Endometrial microvascular endothelial cells (primary cell): ENCODE measurements around the gene WIPF3. TPM values are rescaled to one million over a fixed set of nuclear protein-coding genes. Genes with fewer than 3 reads are reported as not detected.

ENCODE experiments used
- in situ Hi-C: cut with HindIII; loops from 2 replicates; pipeline ENCODE4 v1.10.0; 2017; ENCODE audit warnings: low sequenced_read_pairs, low pct_unique_long_range_greater_than_20kb; ENCODE audit errors: inconsistent ontology term
- total RNA-seq: library from RNA; depleted of rRNA; stranded (reverse); fragments of >200 nt; gene quantifications from one replicate; pipeline ENCODE4 v1.2.3, GENCODE V29; 2015; ENCODE audit errors: inconsistent ontology term

Gene WIPF3
- total RNA-seq, 1 donor from 2014 or later = not detected

DNA sequence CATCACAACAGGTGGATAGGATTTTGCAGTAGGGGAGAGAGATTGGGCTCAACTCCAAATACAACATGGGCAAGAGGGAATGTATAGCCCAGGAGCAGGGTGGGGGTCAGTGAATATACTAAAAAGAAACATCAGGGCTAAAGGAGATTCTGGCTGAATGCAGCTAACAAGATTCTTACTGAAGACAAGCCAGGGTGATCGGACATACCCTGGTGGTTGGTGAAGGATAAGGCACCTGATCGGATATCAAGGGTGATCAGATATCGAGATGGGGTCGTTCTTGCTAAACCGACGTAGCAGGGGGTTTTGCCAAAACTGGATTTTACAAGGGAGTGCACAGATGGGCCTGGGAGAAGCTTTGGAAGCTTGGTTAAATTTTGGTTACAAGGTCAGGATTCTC, 34.4 kb downstream of the WIPF3 start:
- in situ Hi-C loops = no loop called here

DNA sequence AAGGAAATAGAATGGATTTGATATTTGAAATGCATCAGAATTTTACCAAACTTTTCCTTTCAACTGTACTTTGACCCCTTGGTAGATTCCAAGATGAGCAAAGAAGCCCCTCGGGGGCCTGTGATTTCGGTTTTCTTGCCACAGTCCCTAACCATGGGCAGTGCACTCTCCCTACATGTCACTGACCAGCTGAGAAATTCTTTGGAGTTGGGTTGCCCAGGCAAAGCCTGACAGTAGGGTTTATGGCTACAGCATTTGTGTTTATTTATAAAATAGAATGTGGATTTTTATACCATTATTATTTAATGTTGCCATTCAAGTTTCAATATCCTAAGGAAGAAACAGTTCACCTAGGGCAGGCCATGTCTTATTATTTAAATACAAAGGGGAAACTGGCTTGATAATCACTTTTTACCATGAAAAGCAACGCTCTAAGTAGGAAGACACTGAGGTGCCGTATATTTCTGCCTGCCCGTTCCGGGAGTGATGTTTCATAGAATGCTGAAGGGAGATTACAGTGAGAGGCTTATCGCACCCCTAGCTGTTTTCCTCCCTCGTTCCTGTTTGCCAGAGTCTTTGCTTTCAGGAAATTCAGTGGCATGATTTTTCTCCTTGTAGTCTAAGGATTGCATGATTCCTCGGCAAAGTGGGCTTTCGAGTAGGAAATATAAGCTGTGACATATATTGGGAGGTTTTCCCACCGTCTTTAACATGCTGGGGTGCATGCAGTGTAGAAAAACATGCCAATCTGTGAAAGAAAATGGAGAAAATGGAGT, 35.8 kb downstream of the WIPF3 start:
- in situ Hi-C loops = no loop called here

DNA sequence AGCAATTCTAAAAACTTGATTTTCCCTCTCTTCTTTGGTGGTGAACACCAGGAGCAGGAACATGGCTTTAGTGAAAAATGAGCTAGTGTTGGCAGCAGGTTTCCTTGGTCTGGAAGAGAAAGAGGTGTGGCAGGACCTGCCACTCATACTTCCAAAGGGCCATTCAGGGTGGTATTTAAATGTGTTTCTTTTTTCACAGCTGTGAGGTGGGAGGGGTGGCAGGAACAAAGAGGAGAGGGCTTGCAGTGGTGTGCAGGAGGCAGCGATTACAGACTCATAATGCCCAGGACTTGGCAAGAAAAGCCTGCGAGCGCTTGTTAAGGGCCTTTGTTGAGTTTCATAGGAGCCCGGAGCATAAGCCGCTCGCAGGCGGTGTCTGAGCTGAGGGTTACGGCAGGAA, 36.8 kb downstream of the WIPF3 start:
- in situ Hi-C loops = no loop called here

DNA sequence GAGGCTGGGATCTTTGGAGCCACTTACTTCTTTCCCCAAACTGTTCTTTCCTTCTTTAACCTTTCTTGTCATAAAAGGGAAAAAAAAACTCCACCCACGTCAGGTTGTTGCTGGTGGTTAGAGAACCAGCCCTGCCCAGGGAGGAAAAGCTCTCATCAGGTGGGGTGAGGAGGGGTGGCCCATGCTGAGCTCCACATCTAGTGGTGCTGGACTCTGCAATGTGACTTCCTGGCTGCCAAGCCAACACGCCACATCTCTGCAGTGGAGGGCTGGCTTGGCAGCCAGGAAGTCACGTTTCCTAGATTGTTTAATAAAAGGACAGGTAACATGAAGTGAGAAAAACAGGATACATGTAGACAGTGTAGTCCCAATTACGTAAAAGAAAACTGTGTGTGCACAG, 37.4 kb downstream of the WIPF3 start:
- in situ Hi-C loops = no loop called here

DNA sequence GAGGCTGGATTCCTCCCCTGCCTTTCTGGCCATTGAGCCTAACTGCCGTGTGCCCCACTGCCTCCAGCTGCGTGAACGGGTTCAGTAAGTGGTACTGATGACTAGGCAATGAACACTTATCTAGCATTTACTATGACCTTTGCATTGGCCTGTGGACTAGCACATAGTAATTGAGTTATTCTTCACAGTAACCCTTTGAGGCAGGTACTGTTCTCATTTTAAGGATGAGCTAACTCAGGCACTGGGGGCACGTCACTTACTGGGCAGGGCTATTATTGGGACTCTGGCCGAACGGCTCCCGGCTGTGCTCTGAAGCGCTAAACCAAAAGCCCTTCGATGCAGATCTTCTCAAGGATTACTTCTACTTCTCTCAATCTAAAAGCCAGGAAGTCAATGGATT, 38.3 kb downstream of the WIPF3 start:
- in situ Hi-C loops = no loop called here

DNA sequence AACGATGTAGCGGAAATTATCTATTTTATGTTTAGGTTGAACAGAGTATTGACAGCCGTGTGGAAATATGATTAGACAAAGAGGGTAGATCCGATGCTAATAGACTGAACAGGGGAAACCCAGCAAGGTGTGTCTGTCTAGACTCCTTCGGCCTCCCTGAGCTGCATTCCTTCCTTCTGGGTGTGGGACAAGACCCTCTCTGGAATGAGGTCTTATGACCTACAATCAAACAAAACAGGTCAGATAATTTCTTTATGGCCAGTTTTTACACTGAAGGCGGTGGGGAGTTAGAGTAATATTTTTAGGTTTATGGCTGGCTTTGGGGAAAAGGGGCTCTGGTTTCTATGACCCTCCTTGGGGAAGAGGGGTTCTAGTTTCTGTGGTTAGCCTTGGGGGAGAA, 41.2 kb downstream of the WIPF3 start:
- in situ Hi-C loops = no loop called here

DNA sequence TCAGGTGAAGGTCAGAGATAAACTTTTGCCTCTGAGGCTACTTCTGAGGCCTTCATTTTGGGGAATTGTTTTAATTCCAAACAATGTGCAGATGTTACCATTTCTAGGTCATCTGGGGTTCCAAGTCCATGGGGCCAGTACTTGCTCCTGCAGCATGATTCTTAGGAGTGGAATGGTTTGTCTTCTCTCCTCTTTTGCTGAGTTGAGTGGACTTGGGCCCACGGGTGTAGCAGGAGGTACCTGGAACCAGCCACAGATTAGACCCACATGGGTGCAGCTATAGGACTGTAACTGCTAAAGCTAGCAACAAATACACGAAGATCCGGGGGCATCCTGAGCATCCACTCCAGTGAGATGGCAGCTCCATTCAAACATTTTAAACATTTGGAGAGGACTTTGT, 41.6 kb downstream of the WIPF3 start:
- in situ Hi-C loops = no loop called here

DNA sequence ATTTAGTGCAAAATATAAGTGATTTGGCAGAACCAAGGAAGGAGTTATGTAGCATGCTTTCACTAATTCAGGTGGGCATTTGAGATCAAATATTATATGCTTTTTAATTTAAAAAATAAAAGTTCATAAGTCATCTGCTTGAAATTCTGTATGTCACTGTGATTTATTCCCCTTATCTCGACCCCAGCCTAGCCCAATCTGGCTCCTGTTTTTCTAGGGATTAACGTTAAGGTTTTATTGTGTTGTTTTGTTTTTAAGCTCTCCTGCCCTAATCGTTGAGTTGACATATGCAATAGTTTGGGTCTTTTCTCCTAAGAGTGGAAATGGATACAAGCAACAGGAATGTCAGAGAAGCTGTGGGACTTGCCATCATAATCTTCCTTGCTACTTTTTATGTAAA, 42.6 kb downstream of the WIPF3 start:
- in situ Hi-C loops = no loop called here

DNA sequence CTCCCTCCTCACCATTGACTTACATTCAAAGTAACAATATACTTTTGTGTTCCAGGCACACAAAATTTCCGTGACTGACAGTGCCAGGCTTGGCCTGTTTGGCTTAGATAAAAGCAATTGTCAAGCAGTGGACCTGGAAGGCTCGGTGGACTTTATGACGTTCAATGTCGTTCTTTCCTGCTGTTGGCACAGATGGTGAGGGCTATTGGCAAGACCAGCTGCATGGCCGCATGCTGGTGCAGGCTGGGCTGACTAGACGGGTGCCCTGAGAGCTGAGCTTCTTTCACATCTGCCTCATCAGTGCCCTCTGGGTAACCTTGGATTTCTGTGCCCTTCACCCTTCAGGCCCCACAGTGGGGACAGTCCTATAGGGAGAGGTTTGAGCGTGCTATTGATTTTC, 45.2 kb downstream of the WIPF3 start:
- in situ Hi-C loops = no loop called here

DNA sequence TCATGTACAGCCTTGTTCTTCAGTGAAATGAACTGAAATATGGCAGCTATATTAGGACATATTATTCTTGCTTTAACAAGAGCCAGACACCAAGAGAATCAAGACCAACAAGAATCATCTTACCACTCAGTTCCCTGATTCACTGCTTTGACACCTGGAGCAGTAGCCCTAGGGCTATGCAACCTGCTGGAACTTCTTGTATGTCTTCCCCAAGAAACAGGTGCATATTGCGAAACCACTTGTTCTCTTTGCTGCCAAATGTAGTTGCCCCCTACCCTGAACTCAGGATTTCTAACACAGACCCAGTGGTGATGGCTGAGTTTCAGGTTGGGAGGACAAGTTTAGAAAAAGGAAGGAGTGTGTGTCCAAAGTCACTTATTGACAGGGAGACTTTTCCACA, 46.1 kb downstream of the WIPF3 start:
- in situ Hi-C loops = no loop called here

DNA sequence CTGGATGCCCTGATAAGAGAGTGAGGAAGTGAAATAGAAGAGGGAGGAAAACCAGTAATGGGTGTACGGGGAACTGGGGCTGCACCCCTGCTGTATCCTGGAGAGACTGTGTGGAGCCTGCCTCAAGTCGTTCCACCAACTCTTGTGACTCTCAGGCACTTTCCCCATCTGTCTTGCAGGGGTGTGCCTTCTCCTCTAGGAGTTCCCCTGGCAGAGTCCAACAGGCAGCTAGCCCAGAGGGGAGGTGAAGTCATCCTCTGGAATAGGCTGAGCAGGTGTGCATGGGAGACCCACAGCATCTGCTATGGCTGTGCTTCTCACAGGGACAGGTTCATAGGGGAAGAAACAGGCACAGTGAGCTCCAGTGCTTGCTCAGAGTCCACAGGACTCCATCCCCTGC, 46.8 kb downstream of the WIPF3 start:
- in situ Hi-C loops = no loop called here

DNA sequence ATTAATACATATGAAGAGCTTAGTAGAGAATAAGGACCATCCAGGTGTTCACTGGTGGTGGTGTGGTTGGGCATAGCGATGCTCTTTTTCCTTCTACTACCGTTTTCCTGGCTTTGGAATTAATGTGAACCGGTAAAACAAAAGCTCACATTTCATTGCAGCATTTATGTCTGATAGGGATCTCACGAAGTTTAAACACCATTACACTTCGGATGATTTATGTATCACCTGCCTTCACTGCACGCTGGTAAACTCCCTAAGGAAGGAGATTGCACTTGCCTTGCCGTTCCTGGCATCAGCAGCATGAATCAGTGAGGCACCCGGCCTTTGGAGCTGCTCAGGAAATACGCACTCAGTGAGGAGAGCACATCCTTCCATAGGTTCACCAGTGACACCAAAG, 47.5 kb downstream of the WIPF3 start:
- in situ Hi-C loops = no loop called here

DNA sequence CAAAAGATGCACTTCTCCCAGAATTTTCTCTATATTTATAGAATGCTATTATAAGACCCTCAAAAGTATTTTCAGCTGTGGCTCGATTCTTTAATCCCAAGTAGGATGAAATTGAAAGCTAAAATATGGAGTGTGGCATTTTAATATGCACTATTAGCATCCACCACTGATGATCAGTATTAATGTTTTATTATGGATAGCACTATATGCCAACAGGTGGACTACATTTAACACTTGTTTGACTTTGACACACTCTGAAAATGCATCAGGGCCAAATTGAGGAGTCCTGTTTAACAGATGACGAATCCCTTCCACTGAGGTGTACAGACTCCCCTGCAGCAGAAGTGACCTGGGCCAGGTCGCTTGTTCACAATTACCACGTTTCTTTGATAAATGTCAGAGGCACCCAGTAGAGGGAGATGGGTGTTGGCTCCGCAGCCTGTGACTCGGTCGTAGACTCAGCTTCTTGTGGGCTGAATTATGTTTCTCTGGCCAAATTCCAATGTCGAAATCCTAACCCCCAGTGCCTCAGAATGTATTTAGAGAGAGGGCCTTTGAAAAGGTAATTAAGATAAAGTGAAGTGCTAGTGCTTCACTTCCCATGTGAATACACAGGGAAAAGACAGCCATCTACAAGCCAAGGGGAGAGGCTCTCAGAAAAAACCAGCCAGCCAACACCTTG, 48.1 kb downstream of the WIPF3 start:
- in situ Hi-C loops = no loop called here

DNA sequence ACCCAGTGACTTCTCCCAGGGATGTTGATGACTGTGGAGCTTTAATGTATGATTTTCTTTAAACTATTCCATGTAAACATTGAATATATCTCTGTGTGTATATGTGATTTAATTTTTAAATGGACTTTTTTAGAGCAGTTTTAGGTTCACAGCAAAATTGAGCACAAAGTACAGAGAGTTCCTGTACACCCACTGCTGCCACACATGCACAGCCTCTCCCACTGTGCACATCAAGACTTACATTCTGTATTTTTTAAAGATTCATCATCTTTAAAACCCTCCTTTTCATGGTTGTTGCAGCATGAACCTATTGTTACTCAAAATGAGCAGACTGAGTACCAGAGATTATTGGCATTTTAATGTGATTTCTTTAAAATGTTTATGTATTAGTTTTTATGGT, 51.3 kb downstream of the WIPF3 start:
- in situ Hi-C loops = no loop called here

DNA sequence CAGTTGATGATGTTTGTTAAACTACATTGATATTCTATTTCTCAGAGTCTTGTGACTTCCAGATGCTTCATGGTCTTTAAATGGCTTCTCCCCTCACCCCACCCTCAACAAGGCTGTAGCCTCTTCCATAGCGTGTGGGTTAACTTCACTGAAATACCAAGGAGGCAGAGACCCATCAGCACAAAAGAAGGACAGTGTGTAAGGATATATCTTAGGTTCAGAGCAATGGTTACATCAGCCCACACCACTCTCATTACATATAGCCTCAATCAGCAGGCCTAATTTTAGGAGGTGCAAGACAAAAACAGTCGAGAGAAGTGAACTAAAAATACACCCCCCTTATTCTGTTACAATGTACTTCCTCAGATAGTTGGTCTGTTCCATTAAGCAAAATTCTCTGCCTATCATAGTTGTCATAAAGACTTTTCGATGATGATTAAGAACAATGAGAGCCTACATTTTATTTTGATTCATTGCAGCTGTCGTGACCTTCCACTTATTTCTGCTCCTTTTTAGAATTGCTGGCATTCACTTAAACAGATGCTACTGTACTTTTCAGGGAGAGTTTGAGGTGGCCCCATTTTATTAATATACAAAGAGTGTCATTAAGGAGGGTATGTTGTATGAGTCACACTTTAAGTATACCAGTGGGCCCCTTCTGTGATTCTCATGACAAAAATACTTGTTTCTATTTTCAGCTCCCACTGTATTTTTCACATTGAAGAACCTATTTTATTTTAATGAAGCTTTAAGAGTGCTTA, 52.1 kb downstream of the WIPF3 start:
- in situ Hi-C loops = no loop called here

DNA sequence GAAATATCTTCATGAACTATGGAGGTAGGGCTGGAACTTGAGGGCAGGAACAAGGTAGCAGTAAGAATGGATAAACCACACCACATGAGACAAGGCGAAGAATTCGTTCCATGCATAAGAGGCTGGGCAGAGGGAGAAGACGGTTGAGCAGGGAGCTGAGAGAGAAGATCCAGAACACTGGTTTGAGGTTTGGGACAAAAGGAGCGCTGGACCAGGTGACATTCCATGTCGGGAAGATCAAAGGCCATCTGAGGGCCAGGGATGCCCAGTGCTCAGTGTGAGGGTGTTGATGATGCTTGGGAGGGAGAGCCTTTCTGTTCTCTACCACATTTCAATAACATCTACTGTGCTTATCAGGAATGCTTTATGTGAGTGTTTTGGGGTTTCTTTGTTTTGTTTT, 52.8 kb downstream of the WIPF3 start:
- in situ Hi-C loops = no loop called here

DNA sequence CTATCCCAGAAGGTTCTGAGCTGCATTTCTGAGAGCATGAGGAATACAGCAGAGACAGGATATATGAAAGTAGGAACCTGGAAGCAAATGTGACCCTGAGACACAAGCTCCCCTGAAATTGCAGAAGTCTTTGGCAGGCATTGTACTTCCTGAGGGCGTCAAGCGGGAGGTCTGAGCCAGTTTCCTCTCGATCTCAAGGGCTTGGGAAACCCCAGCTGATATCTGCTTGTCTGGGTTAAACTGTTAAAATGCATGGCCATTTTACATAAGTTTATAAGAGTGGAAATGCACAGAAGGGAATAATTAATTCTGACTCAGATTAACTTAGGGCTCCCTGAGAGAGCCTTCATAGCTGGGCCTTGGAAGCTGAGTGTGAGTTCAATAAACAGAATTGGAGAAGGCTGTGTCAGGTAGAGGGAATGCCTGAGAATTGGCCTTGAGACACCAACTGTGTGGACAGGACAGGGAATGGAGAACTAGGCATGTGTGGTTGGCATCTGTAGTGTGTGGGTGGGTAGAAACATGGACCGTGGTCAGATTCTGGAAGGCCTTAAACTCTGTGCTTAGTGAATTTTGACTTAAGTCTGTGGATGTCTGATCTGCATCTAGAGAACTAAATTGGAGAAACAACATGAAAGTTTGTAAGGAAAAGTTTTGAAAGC, 53.3 kb downstream of the WIPF3 start:
- in situ Hi-C loops = no loop called here

DNA sequence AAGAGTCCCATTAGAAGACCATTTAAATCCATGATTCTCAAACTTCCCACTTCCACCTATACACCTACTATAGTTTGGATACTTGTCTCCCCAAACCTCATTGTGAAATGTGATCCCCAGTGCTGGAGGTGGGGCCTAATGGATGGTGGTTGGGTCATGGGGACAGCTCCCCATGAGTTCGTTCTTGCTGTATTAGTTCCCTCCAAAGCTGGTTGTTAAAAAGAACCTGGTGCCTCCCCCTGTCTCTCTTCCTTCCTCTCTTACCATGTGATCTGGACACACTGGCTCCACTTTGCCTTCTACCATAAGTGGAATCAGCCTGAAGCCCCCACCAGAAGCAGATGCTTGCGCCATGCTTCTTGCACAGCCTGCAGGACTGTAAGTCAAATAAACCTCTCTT, 53.9 kb downstream of the WIPF3 start:
- in situ Hi-C loops = no loop called here

DNA sequence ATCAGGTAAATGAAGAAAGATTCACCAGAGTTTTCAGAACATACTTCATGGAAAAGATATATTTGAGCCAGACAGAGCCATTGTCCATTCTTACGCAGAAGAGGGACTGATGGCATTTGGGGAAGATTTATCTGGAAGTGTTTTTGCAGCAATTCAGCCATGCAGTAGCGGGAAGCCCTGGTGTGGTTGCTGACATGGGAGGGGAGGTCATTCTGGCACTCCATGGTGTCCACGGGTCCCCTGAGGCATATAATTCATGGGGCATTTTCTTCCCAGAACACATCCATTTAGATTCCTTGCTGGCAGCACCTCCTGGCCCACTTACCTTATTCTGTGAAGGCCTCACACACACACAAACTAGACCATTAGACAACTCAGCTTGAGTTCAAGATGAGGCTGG, 55.6 kb downstream of the WIPF3 start:
- in situ Hi-C loops = no loop called here

DNA sequence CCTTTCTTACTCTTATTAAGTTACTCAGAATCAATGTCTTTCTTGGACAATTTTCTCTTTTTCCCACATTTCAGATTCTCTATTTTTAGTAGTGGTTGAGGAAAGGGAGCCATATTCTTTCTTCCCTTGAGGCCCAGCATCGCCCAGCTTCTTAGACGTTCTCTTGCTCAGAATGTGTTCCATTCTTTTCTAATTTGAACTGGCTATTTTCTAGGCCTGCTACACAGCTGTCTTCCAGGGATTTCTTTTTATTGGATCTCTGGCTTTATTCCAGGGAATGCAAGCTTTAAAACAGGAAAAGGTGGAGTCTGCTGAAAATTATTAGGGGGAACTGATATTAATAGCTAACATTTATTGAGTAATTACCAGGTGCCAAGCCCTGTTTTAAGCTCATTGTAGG, 58.3 kb downstream of the WIPF3 start:
- in situ Hi-C loops = no loop called here
